A673 (cell line): ENCODE data around the gene CAMK2A. TPM values are rescaled to one million over a fixed set of nuclear protein-coding genes. Genes with fewer than 3 reads are reported as not detected.

Experiments used
- BruUV-seq: library from RNA; stranded (reverse); fragments of 400-500 nt; replicated peaks from 2 replicates; lab custom pipeline; 2021; lab: Mats Ljungman, UMichigan
- CTCF ChIA-PET: fragments of 300-600 bp; sonication (Branson Sonifier 250); formaldehyde crosslinking; loops from one replicate; lab custom pipeline; 2022; ENCODE audit warnings: antibody characterized with exemption; lab: Charles Lee
- POLR2A ChIA-PET: fragments of 300-600 bp; sonication (Branson Sonifier 250); formaldehyde crosslinking; loops from one replicate; lab custom pipeline; 2022; ENCODE audit warnings: antibody characterized with exemption; ENCODE audit not compliant: low non-redundant PET; lab: Charles Lee
- DNase-seq: peaks from one replicate; pipeline ENCODE4 v3.0.0-alpha.2; 2015; ENCODE audit warnings: low spot score
- H3K27ac ChIP-seq: fragments of 200-600 bp; sonication (generic); 2 replicates; pipeline ENCODE4 v1.5.1; 2016; ENCODE audit warnings: mixed run types, low read depth, mild to moderate bottlenecking, mixed read lengths, antibody characterized with exemption, low read length; ENCODE audit not compliant: poor library complexity, severe bottlenecking
- H3K27me3 ChIP-seq: fragments of 200-600 bp; sonication (generic); replicated peaks from 2 replicates; pipeline ENCODE4 v1.6.1; 2017; ENCODE audit warnings: mixed run types, low read depth, mild to moderate bottlenecking, mixed read lengths, antibody characterized with exemption, low read length; ENCODE audit not compliant: insufficient read depth, poor library complexity
- H3K36me3 ChIP-seq: fragments of 200-600 bp; sonication (generic); 2 replicates; pipeline ENCODE4 v1.6.1; 2016; ENCODE audit warnings: mixed run types, mild to moderate bottlenecking, mixed read lengths, antibody characterized with exemption, low read length; ENCODE audit not compliant: insufficient read depth, poor library complexity, severe bottlenecking
- H3K4me1 ChIP-seq: fragments of 200-600 bp; sonication (generic); 2 replicates; pipeline ENCODE4 v1.6.1; 2017; ENCODE audit warnings: mixed run types, mild to moderate bottlenecking, mixed read lengths, antibody characterized with exemption, low read length; ENCODE audit not compliant: insufficient read depth, poor library complexity, severe bottlenecking
- H3K4me3 ChIP-seq: fragments of 200-600 bp; sonication (generic); 2 replicates; pipeline ENCODE4 v1.5.1; 2016; ENCODE audit warnings: low read depth, mixed run types, mild to moderate bottlenecking, mixed read lengths, low read length; ENCODE audit not compliant: poor library complexity, severe bottlenecking
- H3K9me3 ChIP-seq: fragments of 200-600 bp; sonication (generic); 2 replicates; pipeline ENCODE4 v1.6.1; 2016; ENCODE audit warnings: mixed run types, low read depth, mild to moderate bottlenecking, mixed read lengths, antibody characterized with exemption, low read length; ENCODE audit not compliant: poor library complexity, severe bottlenecking
- EZH2 ChIP-seq: fragments of 200-600 bp; sonication (generic); IDR thresholded peaks from 2 replicates; pipeline ENCODE4 v1.6.1; 2017; ENCODE audit warnings: borderline replicate concordance, low read depth, mild to moderate bottlenecking, mixed read lengths, antibody characterized with exemption, low read length; ENCODE audit not compliant: poor library complexity, severe bottlenecking
- intact Hi-C: fragments of 100-400 bp; cut with micrococcal nuclease; formaldehyde crosslinking; loops from one replicate; pipeline ENCODE4 v1.10.0; 2022; ENCODE audit not compliant: unreplicated experiment
- total RNA-seq: library from RNA; stranded (reverse); gene quantifications from 2 replicates; pipeline ENCODE4 v1.2.3, GENCODE V29; 2021
- TF ChIP-seq, protein P1 (sequence below): fragments of 300-800, 200-600 bp; sonication (generic); conservative IDR thresholded peaks from 2 replicates; pipeline ENCODE4 v1.5.1; 2017; ENCODE audit warnings: low read depth, mild to moderate bottlenecking, antibody characterized with exemption, low read length, moderate library complexity, mixed read lengths

Gene CAMK2A
- total RNA-seq, 1 experiment from 2014 or later: not detected

DNA sequence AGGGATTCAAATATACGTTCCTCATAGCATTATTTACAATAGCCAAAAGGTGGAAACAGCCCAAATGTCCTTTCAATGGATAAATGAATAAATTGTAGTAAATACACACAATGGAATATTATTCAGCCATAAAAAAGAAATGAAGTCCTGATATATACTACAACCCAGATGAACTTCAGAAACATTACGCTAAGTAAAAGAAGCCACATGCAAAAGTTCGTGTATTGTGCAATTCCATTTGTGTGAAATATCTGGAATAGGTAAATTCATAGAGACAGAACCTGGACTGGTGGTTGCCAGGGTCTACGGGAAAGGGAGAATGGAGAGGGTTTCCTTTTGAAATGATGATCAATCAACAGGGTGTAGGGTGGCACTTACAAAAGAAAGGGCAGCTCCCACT, 25.7 kb upstream of the CAMK2A start:
- H3K27ac ChIP-seq: no peak overlapping the region
- H3K9me3 ChIP-seq: no peaks in the 10 kb centered on the region
- no peaks in the 10 kb centered on the region for H3K36me3 ChIP-seq
- BruUV-seq: no TSS peak
- no peak for TF ChIP-seq EZH2
- TF ChIP-seq, protein P1, sequence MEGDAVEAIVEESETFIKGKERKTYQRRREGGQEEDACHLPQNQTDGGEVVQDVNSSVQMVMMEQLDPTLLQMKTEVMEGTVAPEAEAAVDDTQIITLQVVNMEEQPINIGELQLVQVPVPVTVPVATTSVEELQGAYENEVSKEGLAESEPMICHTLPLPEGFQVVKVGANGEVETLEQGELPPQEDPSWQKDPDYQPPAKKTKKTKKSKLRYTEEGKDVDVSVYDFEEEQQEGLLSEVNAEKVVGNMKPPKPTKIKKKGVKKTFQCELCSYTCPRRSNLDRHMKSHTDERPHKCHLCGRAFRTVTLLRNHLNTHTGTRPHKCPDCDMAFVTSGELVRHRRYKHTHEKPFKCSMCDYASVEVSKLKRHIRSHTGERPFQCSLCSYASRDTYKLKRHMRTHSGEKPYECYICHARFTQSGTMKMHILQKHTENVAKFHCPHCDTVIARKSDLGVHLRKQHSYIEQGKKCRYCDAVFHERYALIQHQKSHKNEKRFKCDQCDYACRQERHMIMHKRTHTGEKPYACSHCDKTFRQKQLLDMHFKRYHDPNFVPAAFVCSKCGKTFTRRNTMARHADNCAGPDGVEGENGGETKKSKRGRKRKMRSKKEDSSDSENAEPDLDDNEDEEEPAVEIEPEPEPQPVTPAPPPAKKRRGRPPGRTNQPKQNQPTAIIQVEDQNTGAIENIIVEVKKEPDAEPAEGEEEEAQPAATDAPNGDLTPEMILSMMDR: no peak
- no peak overlapping the region for H3K4me3 ChIP-seq
- intact Hi-C loops: no loop called here
- no peak for DNase-seq
- POLR2A ChIA-PET: no interaction called here
- H3K4me1 ChIP-seq: no peaks in the 10 kb centered on the region
- CTCF ChIA-PET: no interaction called here
- H3K27me3 ChIP-seq: no peaks in the 10 kb centered on the region

DNA sequence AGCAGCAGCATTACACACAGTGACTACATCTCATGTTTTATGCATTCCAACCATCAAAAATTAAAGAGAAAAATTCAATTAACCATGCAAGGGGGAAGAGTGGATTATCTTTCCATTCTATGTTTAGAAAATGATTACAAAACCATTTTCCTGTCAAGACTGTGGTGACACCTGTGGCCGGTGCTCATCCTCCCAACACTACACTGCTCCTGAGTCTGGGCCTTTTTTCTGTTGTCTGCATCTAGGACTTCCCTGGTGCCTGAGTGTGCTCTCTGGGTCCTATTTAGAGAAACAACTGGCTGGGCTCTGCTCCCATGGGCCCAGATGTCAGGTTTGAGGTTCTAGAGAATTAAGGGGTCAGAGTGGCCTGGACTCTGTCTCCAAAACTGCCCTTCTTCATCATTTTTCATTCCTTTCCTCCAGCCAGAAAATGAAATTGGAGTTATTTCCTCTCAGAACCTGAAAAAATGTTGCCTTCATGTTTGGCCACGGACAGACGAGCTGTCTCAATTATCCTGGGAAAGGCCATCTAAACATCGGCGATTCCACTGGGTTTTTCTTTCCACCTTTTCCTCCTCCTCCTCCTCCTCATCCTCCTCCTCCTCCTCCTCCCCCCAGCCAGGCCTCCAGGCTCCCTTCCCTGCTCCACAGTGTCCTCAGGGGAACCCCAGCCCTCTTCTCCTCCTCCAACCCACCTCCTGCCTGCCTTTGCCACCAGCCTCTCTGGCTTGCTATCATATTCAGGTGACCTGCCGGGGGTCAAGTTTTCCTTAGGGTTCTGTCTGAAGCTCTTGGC, 24.5 kb upstream of the CAMK2A start:
- no peaks in the 10 kb centered on the region for H3K36me3 ChIP-seq
- BruUV-seq: no TSS peak
- H3K27ac ChIP-seq: no peak overlapping the region
- no peaks in the 10 kb centered on the region for H3K4me1 ChIP-seq
- no peaks in the 10 kb centered on the region for H3K9me3 ChIP-seq
- H3K4me3 ChIP-seq: no peak overlapping the region
- H3K27me3 ChIP-seq: no peaks in the 10 kb centered on the region
- CTCF ChIA-PET: no interaction called here
- POLR2A ChIA-PET: no interaction called here
- no peak for DNase-seq
- intact Hi-C loops: no loop called here
- TF ChIP-seq, protein P1: no peak
- TF ChIP-seq EZH2: no peak

DNA sequence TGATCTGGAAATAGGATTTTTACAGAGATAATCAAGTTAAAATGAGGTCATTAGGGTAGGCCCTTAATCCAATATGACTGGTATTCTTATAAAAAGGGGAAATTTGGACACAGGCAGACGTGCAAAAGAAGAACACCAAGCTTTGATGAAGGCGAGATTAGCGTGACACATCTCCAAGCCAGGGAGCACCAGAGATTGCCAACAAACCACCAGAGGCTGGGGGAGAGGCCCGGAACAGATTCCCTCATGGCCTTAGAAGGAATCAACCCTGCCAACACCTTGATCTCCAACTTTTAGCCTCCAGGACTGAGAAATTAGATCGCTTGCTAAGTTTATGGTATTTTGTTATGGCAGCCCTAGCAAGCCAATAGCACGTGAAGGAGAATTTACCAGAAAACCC, 23.9 kb upstream of the CAMK2A start:
- CTCF ChIA-PET: no interaction called here

More for the DNA sequence above, 23.9 kb upstream of the CAMK2A start:
- Histone ChIP-seq H3K4me3 (no peak overlapping the region), H3K36me3 (no peaks in the 10 kb centered on the region), H3K27ac (no peak overlapping the region), H3K27me3 (no peaks in the 10 kb centered on the region), H3K4me1 (no peaks in the 10 kb centered on the region), H3K9me3 (no peaks in the 10 kb centered on the region)
- intact Hi-C loops: no loop called here
- POLR2A ChIA-PET: no interaction called here
- DNase-seq: no peak
- TF ChIP-seq, protein P1: no peak
- TF ChIP-seq EZH2: no peak
- no TSS peak for BruUV-seq
